HG02763 (cell line): ENCODE results near the gene RASSF9.

ENCODE experiments used
- ATAC-seq: cut with Tn5 transposase; IDR thresholded peaks from one replicate; pipeline ENCODE4 v1.9.1; 2021; ENCODE audit warnings: mild to moderate bottlenecking, moderate library complexity; ENCODE audit not compliant: unreplicated experiment

RASSF9 gene

GRCh38 chr12:85836197-85837090 is at the start of gene RASSF9:
Gene RASSF9, minus strand, starts transcription at chr12:85836409. Its CDS starts 208 bp downstream, at chr12:85836201.
- ATAC-seq: no peak

DNA sequence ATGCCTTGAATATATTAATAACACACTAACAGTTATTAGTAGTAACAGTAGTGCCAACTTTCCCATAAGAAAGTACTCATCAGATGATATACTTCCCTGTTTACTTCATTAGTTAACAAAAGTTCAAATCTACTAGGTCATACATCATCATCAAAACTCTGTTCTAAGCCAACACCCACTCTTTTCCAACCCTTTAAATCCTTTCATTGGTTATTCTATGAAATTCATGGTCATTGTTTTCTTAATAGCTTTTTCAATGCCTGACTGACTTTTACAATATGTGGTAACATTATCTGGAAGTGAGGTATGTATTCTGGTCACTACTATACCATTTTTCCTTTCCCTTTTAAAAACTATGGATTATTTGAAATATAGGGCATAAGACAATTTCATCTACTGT is 47.6 kb upstream of the RASSF9 start:
- no peak for ATAC-seq

GRCh38 chr12:85877459-85877858 is 41.2 kb upstream of the RASSF9 start:
- ATAC-seq: no peak

DNA sequence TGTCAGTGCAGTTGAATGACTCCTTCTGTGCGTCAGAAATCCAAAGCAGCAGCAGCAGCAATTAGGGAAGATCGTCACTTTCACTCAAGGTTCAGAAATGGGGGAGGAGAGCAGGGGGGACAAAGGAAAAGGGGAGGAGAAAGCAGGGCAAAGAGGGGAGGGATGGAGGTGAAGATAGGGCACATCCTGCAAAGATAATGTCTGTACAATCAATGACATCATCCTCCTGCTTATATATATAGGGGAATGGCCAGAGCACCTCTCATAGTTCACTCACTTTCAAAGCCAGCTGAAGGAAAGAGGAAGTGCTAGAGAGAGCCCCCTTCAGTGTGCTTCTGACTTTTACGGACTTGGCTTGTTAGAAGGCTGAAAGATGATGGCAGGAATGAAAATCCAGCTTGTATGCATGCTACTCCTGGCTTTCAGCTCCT is 37.8 kb upstream of the RASSF9 start, which contains the start of gene NTS:
NTS (plus strand) TSS at position 265 of the 431 bp plus-strand sequence; CDS start at position 374, 109 bp downstream.
- ATAC-seq: peak; percentile 77

GRCh38 chr12:85872497-85873091 is 36.4 kb upstream of the RASSF9 start:
- ATAC-seq: peak; percentile 81

DNA sequence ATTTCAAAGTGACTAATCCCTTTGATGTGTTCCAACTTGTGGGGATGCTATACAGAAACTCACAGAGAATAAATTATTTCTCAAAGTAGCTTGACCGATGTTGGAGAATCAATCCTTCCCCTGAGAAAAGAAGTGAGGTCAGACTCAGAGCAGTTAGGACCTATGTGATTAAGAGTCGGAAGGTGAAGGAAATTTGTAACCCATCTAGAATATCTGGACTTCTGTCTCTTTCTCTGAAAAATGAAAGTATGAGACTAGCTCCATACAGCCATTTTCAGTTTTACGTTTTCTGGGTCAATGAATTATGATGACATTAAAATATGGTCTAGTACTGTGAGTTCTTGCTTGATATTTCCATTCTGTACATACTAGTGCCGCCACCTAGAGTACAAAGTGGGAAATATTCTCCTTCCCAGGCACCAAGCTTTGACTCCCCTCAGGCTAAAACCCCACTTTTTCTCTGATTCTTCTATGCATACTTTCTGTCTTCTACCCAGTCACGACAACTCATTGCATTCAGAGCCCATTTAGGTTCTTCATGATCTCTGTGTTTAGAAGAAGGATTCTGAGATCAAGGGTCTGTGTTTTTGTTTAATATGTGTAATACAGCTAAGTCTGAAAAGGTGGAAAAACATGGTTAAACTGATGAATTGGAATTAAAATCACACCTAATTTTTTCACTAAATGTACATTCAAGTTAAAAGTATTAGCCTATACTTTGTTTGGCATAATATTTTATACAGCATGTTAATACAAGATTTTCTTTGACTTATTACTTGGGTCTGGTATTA is 31.0 kb upstream of the RASSF9 start:
- peak; percentile 96 for ATAC-seq

- no peak for ATAC-seq
Observed at GRCh38 chr12:85865890-85866289, 29.7 kb upstream of the RASSF9 start.

GRCh38 chr12:85856966-85857365 is 20.8 kb upstream of the RASSF9 start:
- no peak for ATAC-seq

DNA sequence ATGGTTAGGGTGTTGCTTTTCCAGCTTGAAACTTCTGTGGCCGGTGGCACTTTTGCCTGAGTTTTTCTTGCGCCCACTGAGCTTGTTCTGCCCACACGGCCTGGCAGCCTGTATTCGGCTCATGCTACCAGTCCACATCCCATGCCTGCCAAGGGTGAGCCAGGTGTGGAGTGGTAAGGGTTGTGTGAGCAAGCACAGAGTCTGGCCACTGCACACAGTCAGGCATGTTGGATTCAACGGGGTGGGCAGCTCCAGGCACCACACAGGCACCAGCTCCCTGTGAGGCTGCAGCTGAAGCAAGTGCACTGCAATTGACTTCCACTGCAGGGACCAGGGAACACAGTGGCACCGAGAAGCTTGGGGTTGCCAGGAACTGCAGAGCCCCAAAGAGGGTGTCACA is 19.1 kb upstream of the RASSF9 start:
- no peak for ATAC-seq

DNA sequence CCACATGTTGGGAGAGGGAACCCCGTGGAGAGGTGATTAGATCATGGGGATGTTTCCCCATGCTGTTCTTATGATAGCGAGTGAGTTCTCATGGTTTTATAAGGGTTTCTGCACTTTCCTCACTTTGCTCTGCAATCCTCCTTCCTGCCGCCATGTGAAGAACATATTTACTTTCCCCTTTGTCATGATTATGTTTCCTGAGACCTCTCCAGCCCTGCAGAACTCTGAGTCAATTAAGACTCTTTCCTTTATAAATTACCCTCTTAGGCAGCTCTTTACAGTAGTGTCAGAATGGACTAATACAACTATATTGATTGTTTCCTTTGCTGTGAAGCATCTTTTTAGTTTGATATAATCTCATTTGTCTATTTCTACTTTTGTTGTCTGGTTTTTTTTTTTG is 13.1 kb upstream of the RASSF9 start:
- no peak for ATAC-seq

- no peak for ATAC-seq
Observed at GRCh38 chr12:85843606-85844310, 7.5 kb upstream of the RASSF9 start.

DNA sequence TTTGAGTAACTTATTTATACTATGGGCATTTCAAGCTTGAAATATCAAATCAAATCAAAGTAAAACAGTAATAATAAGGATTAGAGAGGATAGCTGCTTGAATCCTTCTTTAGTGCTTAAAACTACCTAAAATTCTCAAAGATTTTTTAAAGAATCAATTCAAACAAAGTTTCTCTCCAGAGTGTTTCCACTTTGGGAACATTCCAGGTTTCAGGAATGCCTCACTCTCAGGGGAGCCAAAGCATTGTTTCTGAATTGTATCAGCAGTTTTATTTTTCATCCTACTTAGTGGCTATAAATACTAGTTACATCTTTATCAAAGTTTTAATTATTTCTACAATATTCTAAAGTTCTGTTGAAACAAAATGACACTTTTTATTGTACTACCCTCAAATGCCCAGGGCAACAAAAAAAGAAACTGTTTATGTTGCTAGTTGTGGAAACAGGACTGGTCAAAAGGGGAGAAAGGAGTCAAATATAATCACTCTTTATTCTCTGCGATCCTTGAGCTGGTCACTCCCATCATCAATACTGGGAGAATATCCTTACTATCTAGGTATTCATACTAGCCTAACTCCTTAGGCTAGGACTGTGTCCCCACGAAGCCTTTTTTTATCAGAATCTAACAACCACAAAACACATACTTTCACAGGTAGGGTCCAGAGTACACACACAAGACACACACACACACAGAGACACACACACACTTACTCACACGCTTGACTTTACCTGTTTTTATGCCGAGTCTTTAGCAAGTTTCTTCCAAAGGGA is 598 bp downstream of the RASSF9 start:
- no peak for ATAC-seq

DNA sequence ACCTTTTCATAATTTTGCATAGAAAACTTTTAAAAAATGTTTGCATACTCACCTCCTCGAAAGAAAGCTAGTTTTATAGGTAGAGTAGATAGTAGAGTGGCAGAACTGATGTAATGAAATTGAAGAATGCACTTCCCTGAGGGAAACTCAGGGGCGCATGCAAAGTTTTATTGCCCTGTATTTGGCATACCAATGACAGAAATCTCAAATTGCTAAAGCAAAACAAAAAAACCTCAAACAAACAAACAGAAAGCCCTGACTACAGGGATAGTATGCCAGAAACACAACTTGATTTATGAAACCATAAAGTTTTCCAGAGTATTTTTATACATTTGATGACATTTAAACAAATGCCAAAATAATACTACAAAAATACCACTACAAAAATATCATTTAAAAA is 1.8 kb downstream of the RASSF9 start:
- ATAC-seq: no peak

DNA sequence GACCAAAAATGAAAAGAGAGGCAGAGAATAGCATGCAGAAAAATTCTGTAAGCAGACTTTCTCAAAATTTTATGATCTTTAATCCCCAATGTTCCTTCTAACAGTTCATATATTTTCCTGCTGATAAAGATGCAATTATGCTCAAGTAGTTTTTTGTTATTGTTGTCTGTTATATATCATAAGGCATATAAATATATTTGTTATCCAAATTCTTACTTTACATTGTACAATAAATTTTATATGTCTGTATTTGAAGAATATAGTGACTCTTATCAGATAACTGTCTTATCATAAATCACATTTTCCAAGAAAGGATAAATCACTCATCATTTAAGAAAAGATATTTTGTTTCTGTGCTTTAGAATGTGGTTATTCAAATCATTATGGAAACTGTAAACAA is 2.6 kb downstream of the RASSF9 start:
- ATAC-seq: no peak

- no peak for ATAC-seq
Observed at GRCh38 chr12:85831327-85831990, 4.8 kb downstream of the RASSF9 start.

GRCh38 chr12:85829391-85829790 is 6.8 kb downstream of the RASSF9 start:
- no peak for ATAC-seq

GRCh38 chr12:85828576-85828975 is 7.6 kb downstream of the RASSF9 start:
- no peak for ATAC-seq

- ATAC-seq: no peak
Observed at GRCh38 chr12:85825746-85826145, 10.5 kb downstream of the RASSF9 start.

GRCh38 chr12:85823436-85824180 is 12.6 kb downstream of the RASSF9 start:
- no peak for ATAC-seq
